Lung (tissue), 12 donors: Measurements from ENCODE around the gene CBFA2T2. TPM values are rescaled to one million over a fixed set of nuclear protein-coding genes. Genes with fewer than 3 reads are reported as not detected.

Experiments
- ATAC-seq: fragments of 200-7000 bp; cut with Tn5 transposase; one replicate; pipeline ENCODE4 v1.9.1; 2020; ENCODE audit warnings: moderate number of reproducible peaks; ENCODE audit not compliant: insufficient read depth, low FRiP score
- DNase-seq, 3 donors: peaks; one replicate each; pipeline ENCODE4 v3.0.0-alpha.2; 2013 to 2017
- H3K27ac ChIP-seq, 2 donors: one replicate each; pipeline ENCODE4 v1.5.1; 2013; ENCODE audit warnings: mild to moderate bottlenecking in 2 of 2, moderate library complexity in 2 of 2, control low read depth in 1 of 2, inconsistent platforms in 1 of 2, low read depth in 1 of 2, low read length in 1 of 2
- H3K27me3 ChIP-seq, 3 donors: one replicate each; pipeline ENCODE4 v1.5.1; 2013; ENCODE audit warnings: low read length in 2 of 3; ENCODE audit not compliant: control insufficient read depth in 3 of 3, insufficient read depth in 3 of 3
- H3K36me3 ChIP-seq, 4 donors: one replicate each; pipeline ENCODE4 v1.5.1; 2013; ENCODE audit warnings: low read length in 4 of 4, mild to moderate bottlenecking in 1 of 4, moderate library complexity in 1 of 4; ENCODE audit not compliant: control insufficient read depth in 4 of 4, insufficient read depth in 4 of 4
- H3K4me1 ChIP-seq, 5 donors: one replicate each; pipeline ENCODE4 v1.5.1; 2013; ENCODE audit warnings: low read length in 5 of 5, mild to moderate bottlenecking in 2 of 5, moderate library complexity in 1 of 5; ENCODE audit not compliant: control insufficient read depth in 5 of 5, insufficient read depth in 5 of 5
- H3K4me3 ChIP-seq: one replicate; pipeline ENCODE4 v1.5.1; 2013; ENCODE audit warnings: mild to moderate bottlenecking, control low read depth, moderate library complexity
- H3K9ac ChIP-seq, 2 donors: one replicate each; pipeline ENCODE4 v1.5.1; 2013; ENCODE audit warnings: low read length in 2 of 2, control low read depth in 1 of 2; ENCODE audit not compliant: insufficient read depth in 1 of 2
- H3K9me3 ChIP-seq, 4 donors: one replicate each; pipeline ENCODE4 v1.5.1; 2013; ENCODE audit warnings: low read length in 3 of 4, mild to moderate bottlenecking in 1 of 4, moderate library complexity in 1 of 4; ENCODE audit not compliant: control insufficient read depth in 4 of 4, insufficient read depth in 3 of 4
- CTCF ChIP-seq: IDR thresholded peaks from 2 replicates; pipeline ENCODE4 v1.5.1; 2012; ENCODE audit warnings: mild to moderate bottlenecking; ENCODE audit errors: control extremely low read depth, extremely low read depth
- WGBS, 2 donors: extraction: QIAGEN DNeasy Blood & Tissue Kit; methylation state at CpG; one replicate each; pipeline ENCODE4 v1.1.7; 2013; 5-methylcytosine and 5-hydroxymethylcytosine counted together
- polyA plus RNA-seq, 2 donors: library from polyadenylated mRNA; stranded (reverse); fragments of 200-250 nt; gene quantifications; one replicate each; pipeline ENCODE4 v1.2.1, GENCODE V29; 2013
- total RNA-seq, 2 donors: library from RNA; depleted of rRNA in 1 of 2; stranded (reverse); fragments of >200 nt in 1 of 2; gene quantifications; one replicate each; pipeline ENCODE4 v1.2.1, GENCODE V29; 2014 to 2021
- donor health status: control.
- donor health status: control.
- donor health status: Bipolar disorder and iron deficiency.
- donor health status: healthy.
- donor health status: DM: yes; HTN: yes; CAD: no.

The CBFA2T2 gene
- total and polyA plus RNA-seq, 4 donors, result 5.1 to 19.1 (median 8.2) TPM

GRCh38 chr20:33626190-33626589, 136.3 kb downstream of the CBFA2T2 start:
- Histone ChIP-seq H3K27ac (no peak overlapping the region), H3K4me1 (no peaks in the 10 kb centered on the region), H3K4me3 (no peak overlapping the region), H3K9me3 (no peaks in the 10 kb centered on the region), H3K27me3 (no peaks in the 10 kb centered on the region), H3K9ac (no peak overlapping the region), H3K36me3 (peaks cover 28 to 66% (median 40%) of the 10 kb centered on the region in 4 donors)
- TF ChIP-seq CTCF, result no peak
- no peak for DNase-seq
- ATAC-seq, result no peak
- WGBS, 2 donors, result 96% methylated on average over 4 of the region's 4 CpGs

GRCh38 chr20:33627577-33628216, 137.8 kb downstream of the CBFA2T2 start:
- peaks cover 28 to 69% (median 43%) of the 10 kb centered on the region in 4 donors for H3K36me3 ChIP-seq
- no peaks in the 10 kb centered on the region for H3K9me3 ChIP-seq
- no peaks in the 10 kb centered on the region for H3K4me1 ChIP-seq
- H3K4me3 ChIP-seq, result no peak overlapping the region
- no peak for TF ChIP-seq CTCF
- no peak overlapping the region for H3K27ac ChIP-seq
- ATAC-seq (no peak), DNase-seq (no peak)
- no peaks in the 10 kb centered on the region for H3K27me3 ChIP-seq
- 97 to 98% methylated on average over 4 of the region's 4 CpGs for WGBS, 2 donors
- no peak overlapping the region for H3K9ac ChIP-seq

GRCh38 chr20:33629533-33629932, 139.6 kb downstream of the CBFA2T2 start:
- Histone ChIP-seq H3K9me3 (no peaks in the 10 kb centered on the region), H3K36me3 (peaks cover 20 to 65% (median 37%) of the 10 kb centered on the region in 4 donors), H3K9ac (no peak overlapping the region), H3K27me3 (no peaks in the 10 kb centered on the region), H3K27ac (no peak overlapping the region), H3K4me3 (no peak overlapping the region), H3K4me1 (no peaks in the 10 kb centered on the region)
- no peak for TF ChIP-seq CTCF
- WGBS, 2 donors, result 96 to 97% methylated on average over 10 of the region's 10 CpGs
- ATAC-seq, result no peak
- no peak for DNase-seq

GRCh38 chr20:33629979-33630378, 140.1 kb downstream of the CBFA2T2 start:
- TF ChIP-seq CTCF, result no peak
- 96 to 97% methylated on average over 5 of the region's 5 CpGs for WGBS, 2 donors
- DNase-seq (no peak), ATAC-seq (no peak)
- H3K27me3 ChIP-seq, result no peaks in the 10 kb centered on the region
- H3K36me3 ChIP-seq, result peaks cover 20 to 60% (median 35%) of the 10 kb centered on the region in 4 donors
- H3K4me3 ChIP-seq, result no peak overlapping the region
- H3K9me3 ChIP-seq, result no peaks in the 10 kb centered on the region
- H3K9ac ChIP-seq, result no peak overlapping the region
- no peak overlapping the region for H3K27ac ChIP-seq
- no peaks in the 10 kb centered on the region for H3K4me1 ChIP-seq
